ENCODE measurements around the gene TACC3.

The TACC3 gene

DNA sequence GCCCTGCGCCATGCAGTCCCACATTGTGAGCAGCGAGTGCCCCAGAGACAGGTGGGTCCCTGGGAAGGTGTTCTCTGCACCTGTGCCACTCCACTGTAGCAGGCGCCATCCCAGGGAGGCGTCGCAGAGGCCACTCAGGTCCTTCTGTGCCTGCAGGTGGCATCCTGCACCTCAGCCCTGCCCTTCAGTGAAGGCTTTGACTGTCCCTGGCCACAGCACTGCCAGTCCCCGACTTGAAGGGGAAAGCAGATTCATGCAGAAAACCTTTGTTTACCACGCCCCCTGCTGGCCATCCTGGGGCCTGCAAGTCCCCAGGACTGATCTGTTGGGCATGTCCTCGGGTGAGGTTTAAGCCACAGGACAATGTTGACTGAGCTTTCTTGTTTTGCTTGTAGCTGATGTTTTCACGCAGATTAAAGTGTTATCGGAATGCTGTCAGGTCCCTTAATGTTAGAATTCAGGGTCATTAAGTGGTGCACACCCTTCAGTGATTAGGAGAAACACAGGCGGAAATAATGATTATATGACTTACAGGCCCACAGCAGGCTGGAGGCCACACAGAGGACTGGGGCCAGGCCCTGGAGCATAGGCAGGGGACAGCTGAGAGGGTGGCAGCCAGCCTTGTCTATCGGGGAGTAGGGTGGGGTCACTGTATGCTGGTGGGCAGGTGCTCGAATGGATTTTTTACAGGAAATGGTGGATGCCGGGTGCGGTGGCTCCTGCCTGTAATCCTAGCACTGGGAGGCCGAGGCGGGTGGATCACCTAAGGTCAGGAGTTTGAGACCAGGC, 5.0 kb downstream of the TACC3 start:
- peak; percentile 92 for DNase-seq
- H3K4me1 ChIP-seq = peaks cover 2% of the 10 kb centered on the region; the same call in 1 of the 2 replicates
- H3K36me3 ChIP-seq = peaks cover 75% of the 10 kb centered on the region
- TF ChIP-seq, protein P1, sequence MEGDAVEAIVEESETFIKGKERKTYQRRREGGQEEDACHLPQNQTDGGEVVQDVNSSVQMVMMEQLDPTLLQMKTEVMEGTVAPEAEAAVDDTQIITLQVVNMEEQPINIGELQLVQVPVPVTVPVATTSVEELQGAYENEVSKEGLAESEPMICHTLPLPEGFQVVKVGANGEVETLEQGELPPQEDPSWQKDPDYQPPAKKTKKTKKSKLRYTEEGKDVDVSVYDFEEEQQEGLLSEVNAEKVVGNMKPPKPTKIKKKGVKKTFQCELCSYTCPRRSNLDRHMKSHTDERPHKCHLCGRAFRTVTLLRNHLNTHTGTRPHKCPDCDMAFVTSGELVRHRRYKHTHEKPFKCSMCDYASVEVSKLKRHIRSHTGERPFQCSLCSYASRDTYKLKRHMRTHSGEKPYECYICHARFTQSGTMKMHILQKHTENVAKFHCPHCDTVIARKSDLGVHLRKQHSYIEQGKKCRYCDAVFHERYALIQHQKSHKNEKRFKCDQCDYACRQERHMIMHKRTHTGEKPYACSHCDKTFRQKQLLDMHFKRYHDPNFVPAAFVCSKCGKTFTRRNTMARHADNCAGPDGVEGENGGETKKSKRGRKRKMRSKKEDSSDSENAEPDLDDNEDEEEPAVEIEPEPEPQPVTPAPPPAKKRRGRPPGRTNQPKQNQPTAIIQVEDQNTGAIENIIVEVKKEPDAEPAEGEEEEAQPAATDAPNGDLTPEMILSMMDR (IDR thresholded peaks at IDR 0.05; ENCODE audit: low read depth, low read length) = peak; percentile 99
- no peak overlapping the region for H3K4me3 ChIP-seq (ENCODE audit: low read depth, low read length)
- H3K9me3 ChIP-seq = no peaks in the 10 kb centered on the region
- H3K27me3 ChIP-seq = no peaks in the 10 kb centered on the region

DNA sequence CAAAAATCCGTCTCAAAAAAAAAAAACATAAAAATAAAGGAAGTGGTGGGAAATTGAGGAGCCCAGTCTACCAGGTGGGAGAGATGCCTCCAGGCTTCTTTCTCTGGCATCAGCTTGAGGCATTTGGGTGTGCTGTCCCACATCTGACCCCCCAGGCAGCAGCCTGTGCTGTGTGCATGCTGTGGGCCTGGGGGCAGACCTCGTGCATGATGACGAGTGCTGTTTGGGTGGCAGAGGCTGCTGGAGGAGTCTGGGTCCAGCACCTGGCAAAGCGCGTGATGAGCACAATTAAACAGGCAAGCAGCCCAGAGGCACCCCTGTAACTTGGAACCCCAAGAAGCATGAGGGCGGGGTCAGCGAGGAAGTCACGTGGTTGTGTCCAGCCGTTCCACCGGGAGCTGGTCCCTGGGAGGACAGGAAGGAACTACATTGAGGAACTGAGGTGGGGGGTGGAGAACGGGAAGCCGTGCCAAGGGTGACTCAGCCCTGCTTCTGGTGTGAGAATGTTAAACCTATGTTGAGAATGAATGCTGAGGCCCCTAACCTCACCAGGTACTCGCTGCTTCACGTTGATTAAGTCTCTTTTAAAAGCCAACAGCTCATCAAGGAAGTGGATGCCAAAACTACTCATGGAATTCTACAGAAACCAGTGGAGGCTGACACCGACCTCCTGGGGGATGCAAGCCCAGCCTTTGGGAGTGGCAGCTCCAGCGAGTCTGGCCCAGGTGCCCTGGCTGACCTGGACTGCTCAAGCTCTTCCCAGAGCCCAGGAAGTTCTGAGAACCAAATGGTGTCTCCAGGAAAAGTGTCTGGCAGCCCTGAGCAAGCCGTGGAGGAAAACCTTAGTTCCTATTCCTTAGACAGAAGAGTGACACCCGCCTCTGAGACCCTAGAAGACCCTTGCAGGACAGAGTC, 6.1 kb downstream of the TACC3 start:
- DNase-seq = no peak
- TF ChIP-seq, protein P1 (IDR thresholded peaks at IDR 0.05; ENCODE audit: low read depth, low read length) = no peak
- H3K9me3 ChIP-seq = no peaks in the 10 kb centered on the region
- peaks cover 82% of the 10 kb centered on the region for H3K36me3 ChIP-seq
- no peak overlapping the region for H3K4me3 ChIP-seq (ENCODE audit: low read depth, low read length)
- peaks cover 2% of the 10 kb centered on the region; the same call in 1 of the 2 replicates for H3K4me1 ChIP-seq
- no peaks in the 10 kb centered on the region for H3K27me3 ChIP-seq

DNA sequence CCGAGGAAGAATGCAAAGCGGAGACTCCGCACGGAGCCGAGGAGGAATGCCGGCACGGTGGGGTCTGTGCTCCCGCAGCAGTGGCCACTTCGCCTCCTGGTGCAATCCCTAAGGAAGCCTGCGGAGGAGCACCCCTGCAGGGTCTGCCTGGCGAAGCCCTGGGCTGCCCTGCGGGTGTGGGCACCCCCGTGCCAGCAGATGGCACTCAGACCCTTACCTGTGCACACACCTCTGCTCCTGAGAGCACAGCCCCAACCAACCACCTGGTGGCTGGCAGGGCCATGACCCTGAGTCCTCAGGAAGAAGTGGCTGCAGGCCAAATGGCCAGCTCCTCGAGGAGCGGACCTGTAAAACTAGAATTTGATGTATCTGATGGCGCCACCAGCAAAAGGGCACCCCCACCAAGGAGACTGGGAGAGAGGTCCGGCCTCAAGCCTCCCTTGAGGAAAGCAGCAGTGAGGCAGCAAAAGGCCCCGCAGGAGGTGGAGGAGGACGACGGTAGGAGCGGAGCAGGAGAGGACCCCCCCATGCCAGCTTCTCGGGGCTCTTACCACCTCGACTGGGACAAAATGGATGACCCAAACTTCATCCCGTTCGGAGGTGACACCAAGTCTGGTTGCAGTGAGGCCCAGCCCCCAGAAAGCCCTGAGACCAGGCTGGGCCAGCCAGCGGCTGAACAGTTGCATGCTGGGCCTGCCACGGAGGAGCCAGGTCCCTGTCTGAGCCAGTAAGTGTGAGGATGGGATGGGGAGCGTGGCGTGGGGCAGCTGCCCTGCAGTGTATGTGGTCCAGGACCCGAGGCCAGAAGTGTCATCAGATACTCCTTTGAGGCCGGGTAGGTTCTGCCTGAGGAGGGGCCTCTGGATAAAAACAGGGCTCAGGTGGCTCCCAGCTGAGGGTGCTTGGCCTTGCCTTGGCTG, 7.0 kb downstream of the TACC3 start:
- TF ChIP-seq, protein P1 (IDR thresholded peaks at IDR 0.05; ENCODE audit: low read depth, low read length) = no peak
- H3K9me3 ChIP-seq = no peaks in the 10 kb centered on the region
- H3K4me3 ChIP-seq (ENCODE audit: low read depth, low read length) = no peak overlapping the region
- peaks cover 86% of the 10 kb centered on the region for H3K36me3 ChIP-seq
- no peak for DNase-seq
- H3K4me1 ChIP-seq = peaks cover 2% of the 10 kb centered on the region; the same call in 1 of the 2 replicates
- H3K27me3 ChIP-seq = no peaks in the 10 kb centered on the region

DNA sequence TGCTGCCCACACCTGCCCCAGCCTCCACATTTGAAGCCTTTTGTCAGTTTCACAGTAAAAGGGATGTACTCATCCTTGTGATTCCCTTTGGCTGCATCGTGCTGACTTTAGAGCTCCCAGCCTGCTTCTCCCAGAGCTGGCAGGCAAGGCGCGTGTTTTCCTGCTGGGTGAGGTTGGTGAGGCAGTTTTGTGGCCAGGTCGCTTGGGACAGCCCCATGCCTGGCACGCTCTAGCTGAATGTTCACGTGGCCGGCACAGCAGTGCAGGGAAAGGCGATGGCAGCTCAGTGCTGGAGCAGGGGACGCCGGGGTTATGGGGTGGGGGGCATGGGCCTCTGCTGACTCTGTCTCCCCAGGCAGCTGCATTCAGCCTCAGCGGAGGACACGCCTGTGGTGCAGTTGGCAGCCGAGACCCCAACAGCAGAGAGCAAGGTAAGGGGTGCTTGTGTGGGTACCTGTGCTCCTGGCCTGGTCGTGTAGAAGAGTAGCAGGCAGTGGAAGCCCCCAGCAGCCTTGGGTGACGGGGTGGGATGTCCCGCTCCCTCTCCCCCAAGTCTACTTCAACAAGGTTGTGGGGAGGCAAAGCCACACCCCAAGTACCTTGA, 9.3 kb downstream of the TACC3 start:
- TF ChIP-seq, protein P1 (IDR thresholded peaks at IDR 0.05; ENCODE audit: low read depth, low read length) = no peak
- H3K4me3 ChIP-seq (ENCODE audit: low read depth, low read length) = no peak overlapping the region
- H3K4me1 ChIP-seq = peaks cover 2% of the 10 kb centered on the region; the same call in 1 of the 2 replicates
- H3K9me3 ChIP-seq = no peaks in the 10 kb centered on the region
- no peaks in the 10 kb centered on the region for H3K27me3 ChIP-seq
- peaks cover 90% of the 10 kb centered on the region for H3K36me3 ChIP-seq
- DNase-seq = no peak

GRCh38 chr4:1731180-1731579, 9.9 kb downstream of the TACC3 start:
- Histone ChIP-seq H3K4me1 (peaks cover 2% of the 10 kb centered on the region; the same call in 1 of the 2 replicates), H3K9me3 (no peaks in the 10 kb centered on the region), H3K4me3 (ENCODE audit: low read depth, low read length) (no peak overlapping the region), H3K27me3 (no peaks in the 10 kb centered on the region), H3K36me3 (peaks cover 90% of the 10 kb centered on the region)
- DNase-seq = no peak
- TF ChIP-seq, protein P1 (IDR thresholded peaks at IDR 0.05; ENCODE audit: low read depth, low read length) = no peak

All from BE2C (cell line).